Thoracic aorta (tissue), 2 donors: Measurements from ENCODE around the gene CFAP52. TPM values are rescaled to one million over a fixed set of nuclear protein-coding genes. Genes with fewer than 3 reads are reported as not detected.

Experiments
- ATAC-seq: fragments of 150-250 bp; one replicate; pipeline ENCODE4 v1.8.0; 2017; ENCODE audit warnings: low read depth; ENCODE audit not compliant: insufficient number of reproducible peaks, low FRiP score
- DNase-seq: peaks from one replicate; pipeline ENCODE4 v3.0.0-alpha.2; 2020; ENCODE audit warnings: low spot score
- H3K27ac ChIP-seq, 2 donors: fragments of 200-600 bp; sonication (generic); 1 replicate in 1 of 2; 2 replicates in 1 of 2; pipeline ENCODE4 v1.5.1; 2016; ENCODE audit warnings: mild to moderate bottlenecking in 2 of 2, moderate library complexity in 2 of 2
- H3K27me3 ChIP-seq: fragments of 200-600 bp; sonication (generic); replicated peaks from 2 replicates; pipeline ENCODE4 v1.6.0; 2016; ENCODE audit warnings: mild to moderate bottlenecking; ENCODE audit not compliant: insufficient read depth
- H3K36me3 ChIP-seq: fragments of 200-600 bp; sonication (generic); one replicate; pipeline ENCODE4 v1.5.1; 2016
- H3K4me1 ChIP-seq, 2 donors: fragments of 200-600 bp; sonication (generic); 1 replicate in 1 of 2; 2 replicates in 1 of 2; pipeline versions ENCODE4 v1.5.1 to v1.6.0; 2016; ENCODE audit warnings: low read depth in 2 of 2, mild to moderate bottlenecking in 1 of 2; ENCODE audit not compliant: control insufficient read depth in 1 of 2
- H3K4me3 ChIP-seq: fragments of 200-600 bp; sonication (generic); 2 replicates; pipeline ENCODE4 v1.5.1; 2016; ENCODE audit warnings: mild to moderate bottlenecking
- H3K9me3 ChIP-seq: fragments of 200-600 bp; sonication (generic); 2 replicates; pipeline ENCODE4 v1.5.1; 2016
- CTCF ChIP-seq: fragments of 200-600 bp; sonication (generic); IDR thresholded peaks from one replicate; pipeline ENCODE4 v1.5.1; 2019; ENCODE audit warnings: antibody characterized with exemption
- total RNA-seq, 2 donors: library from RNA; depleted of rRNA; stranded (reverse); fragments of >200 nt; gene quantifications; one replicate each; pipeline versions ENCODE4 v1.1.0 to v1.2.3, GENCODE V29; 2016

Gene CFAP52
- total RNA-seq, 2 donors from 2014 or later: not detected

DNA sequence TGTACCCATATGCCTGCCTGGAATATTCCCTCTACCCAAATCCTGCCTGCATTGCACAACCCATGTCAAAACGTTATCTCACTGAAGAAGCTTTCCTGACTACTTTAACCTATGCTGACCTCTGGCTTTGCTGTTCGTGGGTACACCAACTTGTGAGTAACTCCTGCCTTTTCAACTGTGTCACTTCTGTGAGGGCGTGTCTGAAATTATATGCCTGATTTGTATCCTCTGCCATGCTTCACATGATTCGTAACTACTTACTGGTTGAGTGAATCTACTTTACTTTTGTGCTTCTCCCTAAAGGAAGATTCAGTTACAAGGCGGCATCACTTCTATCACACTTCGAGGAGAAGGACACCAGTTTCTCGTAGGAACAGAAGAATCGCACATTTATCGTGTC is 35.6 kb downstream of the CFAP52 start:
- no peak for TF ChIP-seq CTCF
- DNase-seq: no peak
- H3K27ac ChIP-seq: no peak overlapping the region
- H3K4me3 ChIP-seq: no peak overlapping the region
- H3K9me3 ChIP-seq: no peaks in the 10 kb centered on the region
- no peak for ATAC-seq
- no peaks in the 10 kb centered on the region for H3K36me3 ChIP-seq
- no peaks in the 10 kb centered on the region for H3K27me3 ChIP-seq
- no peaks in the 10 kb centered on the region for H3K4me1 ChIP-seq

GRCh38 chr17:9615486-9615885 is 39.0 kb downstream of the CFAP52 start:
- no peak for TF ChIP-seq CTCF
- H3K4me1 ChIP-seq: no peaks in the 10 kb centered on the region
- no peak overlapping the region for H3K27ac ChIP-seq
- no peaks in the 10 kb centered on the region for H3K27me3 ChIP-seq
- ATAC-seq (no peak), DNase-seq (no peak)
- H3K9me3 ChIP-seq: no peaks in the 10 kb centered on the region
- no peaks in the 10 kb centered on the region for H3K36me3 ChIP-seq
- no peak overlapping the region for H3K4me3 ChIP-seq

DNA sequence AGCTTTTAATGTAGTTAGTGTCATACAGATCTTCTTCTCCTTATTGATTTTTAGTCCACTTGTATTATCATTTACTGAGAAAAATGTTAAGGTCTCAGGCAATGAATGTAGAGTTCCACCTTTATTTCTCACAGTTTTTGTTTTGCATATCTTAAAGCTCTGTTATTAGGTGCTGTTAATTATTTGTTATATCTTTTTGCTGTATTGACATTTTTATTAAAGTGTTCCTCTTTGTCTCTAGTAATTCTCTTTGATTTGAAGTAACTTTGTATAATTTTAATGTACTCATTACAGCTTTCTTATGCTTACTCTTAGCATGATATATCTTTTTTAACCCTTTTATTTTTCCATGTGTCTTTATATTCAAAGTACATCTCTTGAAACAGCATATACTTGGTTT is 46.5 kb downstream of the CFAP52 start:
- TF ChIP-seq CTCF: no peak
- DNase-seq (no peak), ATAC-seq (no peak)
- Histone ChIP-seq H3K9me3 (peaks cover 15% of the 10 kb centered on the region), H3K27me3 (no peaks in the 10 kb centered on the region), H3K36me3 (no peaks in the 10 kb centered on the region), H3K27ac (no peak overlapping the region), H3K4me3 (no peak overlapping the region), H3K4me1 (no peaks in the 10 kb centered on the region)

DNA sequence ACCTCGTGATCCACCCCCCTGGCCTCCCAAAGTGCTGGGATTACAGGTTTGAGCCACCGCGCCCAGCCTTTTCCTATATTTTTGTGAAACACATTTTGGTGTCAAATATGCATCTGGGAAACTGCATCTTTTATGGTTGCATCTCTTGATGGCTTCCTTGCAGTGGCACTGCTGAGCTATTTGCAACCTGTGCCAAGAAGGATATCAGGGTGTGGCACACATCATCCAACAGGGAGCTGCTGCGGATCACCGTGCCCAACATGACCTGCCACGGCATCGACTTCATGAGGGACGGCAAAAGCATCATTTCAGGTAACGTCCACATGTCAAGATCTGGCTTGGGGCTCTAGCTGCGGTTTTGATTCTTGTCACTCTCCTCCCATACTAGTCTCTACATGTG is 52.1 kb downstream of the CFAP52 start:
- H3K36me3 ChIP-seq: no peaks in the 10 kb centered on the region
- H3K4me1 ChIP-seq: no peaks in the 10 kb centered on the region
- ATAC-seq (no peak), DNase-seq (no peak)
- H3K9me3 ChIP-seq: peaks cover 6% of the 10 kb centered on the region
- no peak overlapping the region for H3K27ac ChIP-seq
- no peak for TF ChIP-seq CTCF
- no peak overlapping the region for H3K4me3 ChIP-seq
- H3K27me3 ChIP-seq: no peaks in the 10 kb centered on the region

- H3K4me1 ChIP-seq: no peaks in the 10 kb centered on the region
- no peak overlapping the region for H3K27ac ChIP-seq
- ATAC-seq: no peak
- H3K9me3 ChIP-seq: no peaks in the 10 kb centered on the region
- H3K27me3 ChIP-seq: no peaks in the 10 kb centered on the region
- no peaks in the 10 kb centered on the region for H3K36me3 ChIP-seq
- H3K4me3 ChIP-seq: no peak overlapping the region
- no peak for DNase-seq
- no peak for TF ChIP-seq CTCF
Measured at GRCh38 chr17:9632741-9633140, 56.3 kb downstream of the CFAP52 start.
